Mucosa of descending colon (tissue), 3 donors: ENCODE data around the gene CYP46A1. TPM values are rescaled to one million over a fixed set of nuclear protein-coding genes. Genes with fewer than 3 reads are reported as not detected.

Source experiments
- ATAC-seq: fragments of 200-7000 bp; cut with Tn5 transposase; one replicate; pipeline ENCODE4 v1.9.1; 2020; ENCODE audit warnings: mild to moderate bottlenecking, moderate library complexity
- DNase-seq, 3 donors: peaks; one replicate each; pipeline ENCODE4 v3.0.0-alpha.2; 2020
- H3K36me3 ChIP-seq: fragments of 200-600 bp; one replicate; pipeline ENCODE4 v1.8.0; 2021; ENCODE audit warnings: low read depth, mild to moderate bottlenecking
- H3K4me1 ChIP-seq: fragments of 200-600 bp; one replicate; pipeline ENCODE4 v1.8.0; 2021; ENCODE audit warnings: low read depth, mild to moderate bottlenecking
- H3K4me3 ChIP-seq: fragments of 200-600 bp; one replicate; pipeline ENCODE4 v1.8.0; 2021; ENCODE audit warnings: mild to moderate bottlenecking
- H3K9me3 ChIP-seq: fragments of 200-600 bp; one replicate; pipeline ENCODE4 v1.8.0; 2021; ENCODE audit warnings: mild to moderate bottlenecking
- intact Hi-C, 2 donors: fragments of 100-400 bp; cut with DNase I in 1 of 2; cut with micrococcal nuclease in 1 of 2; formaldehyde crosslinking; loops; one replicate each; pipeline versions ENCODE4 v1.11.0 to v1.11.1; 2022; cut with DNase I, micrococcal nuclease
- total RNA-seq, 3 donors: library from RNA; stranded (reverse); fragmentation: NEBNext Ultra II Directional in 2 of 3; extraction: Animal tissue kit (Norgen Biotek cat#: 25700) in 2 of 3; gene quantifications; one replicate each; pipeline versions ENCODE4 v1.2.1 to v1.2.4, GENCODE V29; 2021 to 2023
- TF ChIP-seq, protein P1 (sequence below): fragments of 200-600 bp; IDR thresholded peaks from one replicate; pipeline ENCODE4 v1.8.0; 2022; ENCODE audit warnings: antibody characterized with exemption, mild to moderate bottlenecking
- donor health status: DM: no; HTN: no; CAD: no; lungs with moderate emphysema.
- donor health status: DM: no; HTN: no; CAD: no.
- donor health status: DM: no; HTN: yes; CAD: no.

The CYP46A1 gene
- total RNA-seq, 3 donors from 2014 or later, result 0.14 to 1.0 (median 0.22) TPM

DNA sequence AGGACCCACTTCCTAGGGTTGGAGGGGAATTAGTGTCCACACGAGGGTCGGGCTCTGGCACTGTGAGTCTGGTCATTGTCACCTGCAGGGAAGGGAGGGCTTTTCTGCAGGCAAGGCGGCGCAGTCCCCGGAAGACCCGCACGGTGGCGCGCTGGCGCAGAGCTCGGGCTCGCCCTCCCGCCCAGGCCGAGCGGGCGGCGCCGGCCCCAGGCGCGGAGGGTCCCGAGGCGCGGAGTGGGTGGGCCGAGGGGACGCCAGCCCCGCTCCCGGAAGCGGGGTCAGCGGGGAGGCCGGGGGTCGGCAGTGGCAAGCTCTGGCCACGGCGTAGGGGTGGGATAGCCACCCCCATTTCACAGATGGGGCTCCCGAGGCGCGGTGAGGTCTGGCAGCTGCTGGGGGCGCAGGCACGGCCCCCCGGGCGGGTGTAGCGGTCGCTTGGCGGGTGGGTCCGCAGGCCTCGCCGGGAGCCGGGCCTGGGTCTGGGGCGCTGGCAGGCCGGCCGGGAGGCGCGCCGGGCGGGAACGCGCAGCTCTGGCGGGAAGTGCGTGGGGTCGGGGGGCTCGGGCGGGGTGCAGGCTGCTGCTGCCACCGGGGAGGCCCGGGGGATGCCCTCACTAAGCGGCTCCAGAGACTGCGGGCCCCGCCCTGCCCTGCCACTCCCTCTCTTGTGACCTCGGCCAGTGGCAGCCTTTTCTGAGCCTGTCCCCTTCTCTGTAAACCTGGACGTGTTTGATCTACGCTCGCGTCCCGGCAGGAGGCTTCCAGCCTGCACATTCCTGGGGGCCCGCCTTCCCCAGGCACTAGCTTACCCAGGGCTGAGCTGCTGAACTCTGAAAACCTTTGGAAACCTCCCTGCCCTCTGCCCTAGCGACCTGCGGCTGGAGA is 46.1 kb downstream of the CYP46A1 start:
- DNase-seq, result peak in 2 of 3 donors; percentile 81 to 85
- TF ChIP-seq, protein P1, sequence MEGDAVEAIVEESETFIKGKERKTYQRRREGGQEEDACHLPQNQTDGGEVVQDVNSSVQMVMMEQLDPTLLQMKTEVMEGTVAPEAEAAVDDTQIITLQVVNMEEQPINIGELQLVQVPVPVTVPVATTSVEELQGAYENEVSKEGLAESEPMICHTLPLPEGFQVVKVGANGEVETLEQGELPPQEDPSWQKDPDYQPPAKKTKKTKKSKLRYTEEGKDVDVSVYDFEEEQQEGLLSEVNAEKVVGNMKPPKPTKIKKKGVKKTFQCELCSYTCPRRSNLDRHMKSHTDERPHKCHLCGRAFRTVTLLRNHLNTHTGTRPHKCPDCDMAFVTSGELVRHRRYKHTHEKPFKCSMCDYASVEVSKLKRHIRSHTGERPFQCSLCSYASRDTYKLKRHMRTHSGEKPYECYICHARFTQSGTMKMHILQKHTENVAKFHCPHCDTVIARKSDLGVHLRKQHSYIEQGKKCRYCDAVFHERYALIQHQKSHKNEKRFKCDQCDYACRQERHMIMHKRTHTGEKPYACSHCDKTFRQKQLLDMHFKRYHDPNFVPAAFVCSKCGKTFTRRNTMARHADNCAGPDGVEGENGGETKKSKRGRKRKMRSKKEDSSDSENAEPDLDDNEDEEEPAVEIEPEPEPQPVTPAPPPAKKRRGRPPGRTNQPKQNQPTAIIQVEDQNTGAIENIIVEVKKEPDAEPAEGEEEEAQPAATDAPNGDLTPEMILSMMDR, result peak; percentile 86

DNA sequence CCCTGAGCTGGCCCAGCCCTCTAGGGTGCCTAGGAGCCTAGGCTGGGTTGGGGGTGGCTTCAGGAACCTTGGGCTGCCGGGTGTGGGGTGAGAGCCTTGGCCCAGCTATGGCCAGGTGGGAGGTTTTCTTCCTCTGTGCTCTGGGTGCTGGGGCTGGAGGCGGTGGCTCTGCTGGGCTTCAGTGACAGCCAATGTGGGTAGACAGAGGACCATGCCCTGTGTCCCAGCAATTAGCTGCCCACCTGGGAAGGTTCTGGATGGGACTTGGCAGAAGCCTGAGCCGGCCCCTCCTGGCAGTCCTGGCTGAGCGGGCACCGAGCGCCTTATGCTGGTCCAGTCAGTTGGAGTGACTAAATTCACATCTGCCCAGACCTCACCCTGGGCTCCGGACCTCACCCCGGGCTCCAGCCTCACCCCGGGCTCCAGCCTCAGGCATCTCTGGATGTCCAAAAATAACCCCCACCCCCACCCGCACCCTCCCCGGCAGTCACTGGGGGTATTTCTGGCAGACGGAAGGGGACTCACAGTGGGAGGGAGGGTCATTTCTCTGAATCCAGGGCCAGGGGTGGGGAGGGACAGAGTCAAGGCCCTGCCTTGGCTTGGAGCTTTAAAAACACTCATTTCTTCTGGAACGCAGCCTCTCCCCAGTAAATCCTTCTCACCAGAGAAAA is 46.9 kb downstream of the CYP46A1 start:
- ATAC-seq (no peak), DNase-seq (peak in 1 of 3 donors; percentile 24)
- TF ChIP-seq, protein P1, result no peak
- Histone ChIP-seq H3K4me1 (no peaks in the 10 kb centered on the region), H3K9me3 (no peaks in the 10 kb centered on the region), H3K36me3 (no peaks in the 10 kb centered on the region), H3K4me3 (no peak overlapping the region)
- intact Hi-C loops, result loop anchor here in 1 of 2 donors (5.0 kb wide), 1 partner anchor 156 kb away; no protein-coding TSS in a partner anchor

More for the DNA sequence above, 46.1 kb downstream of the CYP46A1 start:
- H3K4me1 ChIP-seq, result no peaks in the 10 kb centered on the region
- intact Hi-C loops, result loop anchor here (5.0 kb wide), 1 partner anchor 157 kb away; no protein-coding TSS in a partner anchor
- no peak overlapping the region for H3K4me3 ChIP-seq
- no peaks in the 10 kb centered on the region for H3K36me3 ChIP-seq
- ATAC-seq, result peak; percentile 74
- no peaks in the 10 kb centered on the region for H3K9me3 ChIP-seq

DNA sequence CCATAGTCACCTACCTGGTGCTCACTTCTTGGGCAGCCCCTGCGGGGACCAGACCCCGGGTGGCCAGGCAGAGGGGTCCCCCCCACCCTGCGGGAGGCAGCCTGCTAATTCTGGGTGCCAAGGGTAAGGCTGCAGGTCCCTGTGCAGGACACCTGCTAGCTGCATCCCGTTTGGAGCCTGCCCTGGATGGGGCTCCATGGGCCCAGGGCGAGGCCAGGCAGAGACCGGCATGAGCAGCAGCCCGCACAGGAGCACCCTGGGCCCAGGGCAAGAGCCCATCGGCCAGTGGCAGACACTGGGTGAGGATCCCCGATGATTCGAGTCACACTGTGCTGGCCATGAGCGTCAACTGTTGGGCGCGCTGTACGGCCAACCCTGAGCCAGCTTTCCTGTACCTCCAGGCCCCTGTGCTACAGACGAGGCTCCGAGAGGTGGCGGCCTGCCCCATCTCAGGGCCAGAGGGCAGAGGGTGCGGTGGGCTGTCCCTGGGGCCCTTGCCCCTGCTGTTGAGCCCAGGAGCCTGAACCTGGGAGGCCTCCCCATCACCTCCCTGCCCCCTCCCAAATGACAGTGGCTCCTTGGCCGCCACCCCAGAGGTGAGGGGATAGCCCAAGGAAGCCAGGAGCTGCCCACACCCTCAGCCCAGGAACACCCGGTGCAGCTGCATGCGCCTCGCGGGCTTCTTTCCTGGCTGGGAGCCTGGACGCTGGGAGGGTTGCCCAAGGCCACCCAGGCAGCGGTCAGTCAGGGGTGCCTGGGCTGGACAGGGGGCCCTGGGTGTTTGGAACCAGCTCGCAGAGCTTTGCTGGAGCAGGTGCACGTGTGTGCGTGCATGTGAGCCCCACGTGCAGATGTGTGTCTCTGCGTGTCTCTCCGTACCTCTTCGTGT is 47.7 kb downstream of the CYP46A1 start:
- H3K9me3 ChIP-seq, result no peaks in the 10 kb centered on the region
- H3K36me3 ChIP-seq, result no peaks in the 10 kb centered on the region
- DNase-seq (peak in 2 of 3 donors; percentile 27 to 42), ATAC-seq (no peak)
- TF ChIP-seq, protein P1, result no peak
- intact Hi-C loops, result loop anchor here in 1 of 2 donors (5.0 kb wide), 1 partner anchor 156 kb away; no protein-coding TSS in a partner anchor
- H3K4me3 ChIP-seq, result no peak overlapping the region
- H3K4me1 ChIP-seq, result no peaks in the 10 kb centered on the region

DNA sequence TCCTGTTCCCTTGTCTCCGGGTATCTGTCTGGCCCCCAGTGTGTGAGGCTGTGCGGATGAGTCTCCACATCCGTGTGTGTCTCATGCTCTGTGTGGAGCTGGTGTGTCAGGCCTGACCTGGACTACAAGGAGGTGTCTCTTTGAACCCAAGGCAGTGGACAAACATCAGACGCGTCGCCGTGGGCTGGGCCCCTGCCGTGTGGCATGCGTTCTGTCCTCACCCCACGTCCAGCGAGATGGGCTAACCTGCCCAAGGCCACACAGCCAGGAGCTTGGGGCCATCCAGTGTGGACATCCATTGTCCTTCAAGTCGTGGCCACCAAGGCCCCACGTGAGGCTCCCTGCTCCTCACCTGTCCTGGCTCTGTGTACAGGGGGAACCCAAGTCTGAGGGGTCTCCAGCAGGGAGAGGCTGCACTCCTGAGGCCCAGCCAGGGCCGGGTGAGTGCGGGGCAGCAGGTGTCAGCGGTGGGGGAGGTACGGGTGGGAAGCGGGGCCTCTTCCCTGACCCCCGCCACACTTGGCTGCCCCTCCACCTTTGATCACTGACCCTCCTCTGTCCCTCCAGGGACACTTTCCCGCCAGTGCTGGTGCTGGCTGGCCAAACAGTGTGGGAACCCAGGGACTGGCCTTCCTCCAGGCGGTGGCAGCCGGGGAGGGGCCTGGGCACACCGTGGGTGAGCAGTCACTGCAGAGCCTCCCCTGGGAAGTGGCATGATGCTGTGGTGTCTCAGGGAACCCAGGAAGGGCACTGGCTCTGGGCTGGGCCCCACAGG is 48.5 kb downstream of the CYP46A1 start:
- TF ChIP-seq, protein P1, result no peak
- Histone ChIP-seq H3K9me3 (no peaks in the 10 kb centered on the region), H3K4me3 (no peak overlapping the region), H3K36me3 (no peaks in the 10 kb centered on the region), H3K4me1 (no peaks in the 10 kb centered on the region)
- intact Hi-C loops, result loop anchor here in 1 of 2 donors (5.0 kb wide), 1 partner anchor 155 kb away; no protein-coding TSS in a partner anchor
- no peak for ATAC-seq
- DNase-seq, result peak in 2 of 3 donors; percentile 23 to 46
